IPS DF 19.7 (cell line): ENCODE results near the gene HDHD5.
"Not testable (repeated sequence)": the region's sequence is repeated elsewhere in the genome, so short reads cannot be mapped to it uniquely, and the experiment has no call there.

Experiments
- DNase-seq: peaks from one replicate; pipeline ENCODE4 v3.0.0-alpha.2; 2013; ENCODE audit warnings: low read depth, low spot score

Gene HDHD5

GRCh38 chr22:17157714-17158113 is 1.4 kb downstream of the HDHD5 start:
- DNase-seq: no peak

DNA sequence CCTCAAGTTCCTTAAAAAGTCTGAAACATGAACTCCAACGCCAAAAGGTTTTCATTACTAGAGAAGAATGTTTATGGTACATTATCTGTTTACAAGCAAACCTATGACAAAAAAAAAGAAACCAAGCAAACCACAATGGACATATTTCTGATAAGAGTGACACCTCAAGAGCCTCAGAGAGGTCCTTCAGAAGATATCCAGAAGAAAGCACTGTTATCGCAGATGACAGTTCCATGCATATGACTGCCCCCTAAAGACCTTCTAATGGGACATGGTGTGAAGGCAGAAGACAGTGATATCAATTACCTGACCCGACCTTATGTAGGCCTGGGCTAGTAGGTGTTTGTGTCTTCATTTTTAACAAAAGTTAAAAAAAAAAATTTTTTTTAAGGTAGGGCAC is 3.1 kb downstream of the HDHD5 start:
- DNase-seq: no peak

DNA sequence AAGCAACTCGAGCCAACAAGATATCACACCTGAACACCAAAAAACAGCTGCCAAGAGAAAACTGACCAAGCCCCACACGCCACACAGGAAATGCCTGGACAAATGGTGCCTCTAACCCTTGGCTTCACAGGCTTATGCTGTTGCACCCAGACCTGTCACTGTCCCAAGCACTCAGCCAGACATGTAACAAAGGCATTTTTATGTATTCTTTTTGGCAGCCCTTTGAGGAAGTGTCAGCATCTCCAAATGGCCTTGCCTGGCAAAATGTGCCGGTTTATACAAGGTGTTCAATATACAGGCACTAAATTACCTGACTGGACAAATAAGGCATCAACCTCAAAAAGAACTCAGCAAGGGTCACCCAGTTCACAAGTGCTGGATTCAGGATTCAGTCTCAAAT is 6.1 kb downstream of the HDHD5 start:
- DNase-seq: no peak

GRCh38 chr22:17152340-17152739 is 6.7 kb downstream of the HDHD5 start:
- DNase-seq: no peak

DNA sequence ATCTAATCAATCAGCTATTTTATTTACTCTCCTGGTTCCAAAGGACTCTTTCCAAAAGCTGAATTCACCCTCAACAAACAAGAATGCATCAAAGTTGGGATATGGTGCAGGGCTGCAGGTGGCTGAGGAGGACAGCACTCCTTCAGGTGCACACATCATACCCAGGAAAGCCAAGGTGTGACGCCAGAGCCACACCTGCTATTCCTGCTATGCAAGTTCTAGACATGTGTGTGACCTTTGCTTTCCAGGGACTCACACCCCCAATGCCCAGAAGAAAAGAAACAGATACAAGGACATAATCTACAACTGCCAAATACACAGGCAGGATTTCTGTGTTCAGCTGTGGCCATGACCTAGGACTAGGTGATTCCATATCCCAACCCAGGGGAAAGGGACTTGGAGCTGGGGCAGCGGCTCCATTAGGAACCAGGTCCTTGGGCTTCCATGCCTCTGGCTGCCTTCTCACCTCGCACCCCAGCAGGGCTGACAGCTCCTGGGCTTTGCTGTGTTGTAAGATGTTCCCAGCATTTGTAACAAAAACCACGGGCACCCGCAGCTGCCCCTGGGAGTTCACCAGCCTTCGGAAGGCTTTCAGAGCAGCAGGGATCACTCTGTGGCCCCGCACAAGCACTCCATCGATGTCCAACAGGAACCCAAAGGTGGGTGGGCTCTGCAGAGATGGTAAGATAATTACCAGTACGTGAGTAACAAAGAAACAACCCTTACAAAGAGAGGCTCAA is 9.8 kb downstream of the HDHD5 start:
- DNase-seq: no peak

- DNase-seq: not testable (repeated sequence)
These were observed 11.6 kb downstream of the HDHD5 start for GRCh38 chr22:17147458-17147857.

GRCh38 chr22:17145021-17145680 is 13.9 kb downstream of the HDHD5 start:
- no peak for DNase-seq

DNA sequence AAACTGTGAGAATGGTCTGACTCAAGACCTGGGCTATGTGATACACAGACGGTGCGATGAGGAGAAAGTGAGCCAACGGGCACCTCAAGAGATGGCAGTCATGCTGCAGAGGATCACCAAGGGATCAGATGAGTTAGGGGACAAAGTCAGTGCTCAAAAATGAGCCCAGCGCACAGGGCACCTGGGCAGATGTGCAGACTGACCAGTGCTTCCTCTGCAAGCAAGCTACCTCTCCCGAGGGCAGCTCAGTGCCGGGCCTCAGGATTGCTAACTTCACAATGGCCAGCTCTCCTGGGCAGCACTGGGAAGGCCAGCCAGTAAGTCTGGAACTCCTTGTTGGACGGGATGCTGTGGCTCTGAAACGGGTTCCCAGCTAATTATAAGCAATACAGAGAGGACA is 15.3 kb downstream of the HDHD5 start:
- DNase-seq: no peak

GRCh38 chr22:17143101-17143500 is 16.0 kb downstream of the HDHD5 start:
- DNase-seq: no peak

- DNase-seq: no peak
These were observed 18.0 kb downstream of the HDHD5 start for GRCh38 chr22:17140826-17141766.

GRCh38 chr22:17140022-17140421 is 19.1 kb downstream of the HDHD5 start:
- DNase-seq: no peak

GRCh38 chr22:17138513-17138912 is 20.6 kb downstream of the HDHD5 start:
- no peak for DNase-seq

- no peak for DNase-seq
These were observed 21.1 kb downstream of the HDHD5 start for GRCh38 chr22:17137861-17138425.

- no peak for DNase-seq
These were observed 21.9 kb downstream of the HDHD5 start for GRCh38 chr22:17137170-17137569.

- DNase-seq: no peak
These were observed 23.8 kb downstream of the HDHD5 start for GRCh38 chr22:17135153-17135760.

DNA sequence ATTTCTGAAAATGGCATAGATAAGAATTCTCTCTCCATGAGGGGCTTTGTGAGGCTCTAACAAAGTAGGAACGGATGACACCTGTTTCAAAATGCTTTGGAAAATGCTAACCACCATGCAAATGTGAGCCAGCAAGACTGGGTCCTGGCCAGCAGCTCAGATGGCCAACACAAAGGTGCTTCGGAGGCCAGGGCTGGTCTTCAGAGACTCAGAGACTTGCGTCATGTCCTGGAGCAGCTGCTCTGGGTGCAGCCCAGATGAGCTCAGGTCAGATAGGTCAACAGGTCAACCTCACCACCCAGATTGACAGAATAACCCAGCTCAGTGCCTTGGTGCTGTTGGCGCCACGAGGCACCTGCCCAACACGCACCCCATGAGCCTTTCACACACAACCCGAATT is 25.9 kb downstream of the HDHD5 start:
- no peak for DNase-seq

DNA sequence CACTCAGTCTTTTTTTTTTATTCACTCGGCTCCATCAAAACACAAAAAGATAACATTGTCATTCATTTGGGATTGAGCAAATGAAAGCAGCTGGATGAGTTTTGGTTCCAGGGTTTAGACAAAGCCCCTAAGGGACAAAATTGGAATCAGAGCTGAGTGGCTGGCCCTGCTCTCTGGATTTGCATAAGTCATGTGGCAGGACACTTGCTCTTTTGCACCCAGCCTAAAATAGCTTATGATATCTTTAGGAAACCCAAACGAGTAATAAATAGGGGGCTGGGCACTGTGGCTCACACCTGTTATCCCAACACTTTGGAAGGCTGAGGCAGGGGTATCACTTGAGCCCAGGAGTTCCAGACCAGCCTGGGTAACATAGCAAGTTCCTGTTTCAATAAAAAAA is 27.0 kb downstream of the HDHD5 start:
- no peak for DNase-seq

DNA sequence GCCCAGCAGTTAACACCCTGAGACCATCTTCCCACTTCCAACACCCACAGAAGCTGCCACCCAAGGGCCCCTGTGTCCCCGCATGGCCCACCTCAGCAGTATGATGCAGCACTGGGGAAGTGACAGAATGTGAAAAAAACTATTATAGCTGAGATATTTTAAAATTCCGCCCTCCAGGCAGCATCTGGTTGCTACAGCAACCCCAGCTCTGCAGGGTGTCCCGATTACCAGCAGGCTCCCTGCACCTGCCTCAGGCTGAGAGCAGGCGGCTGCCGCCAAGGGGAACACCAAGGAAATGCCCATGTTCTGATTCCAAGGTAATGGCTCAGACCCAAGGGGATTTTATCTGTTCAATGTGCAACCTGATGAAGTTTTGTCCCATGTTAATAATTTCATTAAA is 27.4 kb downstream of the HDHD5 start:
- DNase-seq: no peak

GRCh38 chr22:17130199-17130598 is 28.9 kb downstream of the HDHD5 start:
- no peak for DNase-seq

- peak; percentile 83 for DNase-seq
These were observed 37.6 kb downstream of the HDHD5 start, which contains the start of gene TMEM121B for GRCh38 chr22:17121233-17122195. TMEM121B (minus strand) TSS chr22:17121360; CDS start chr22:17121127, 233 bp downstream.
